ENCODE data around the gene GALC. TPM values are rescaled to one million over a fixed set of nuclear protein-coding genes. Genes with fewer than 3 reads are reported as not detected.

The GALC gene
- total and polyA plus RNA-seq, 9 of the 15 experiments (the other 6 are each of a cell fraction or from before 2014, with no cell fraction given): 1.6 to 15.0 (median 7.3) TPM

DNA sequence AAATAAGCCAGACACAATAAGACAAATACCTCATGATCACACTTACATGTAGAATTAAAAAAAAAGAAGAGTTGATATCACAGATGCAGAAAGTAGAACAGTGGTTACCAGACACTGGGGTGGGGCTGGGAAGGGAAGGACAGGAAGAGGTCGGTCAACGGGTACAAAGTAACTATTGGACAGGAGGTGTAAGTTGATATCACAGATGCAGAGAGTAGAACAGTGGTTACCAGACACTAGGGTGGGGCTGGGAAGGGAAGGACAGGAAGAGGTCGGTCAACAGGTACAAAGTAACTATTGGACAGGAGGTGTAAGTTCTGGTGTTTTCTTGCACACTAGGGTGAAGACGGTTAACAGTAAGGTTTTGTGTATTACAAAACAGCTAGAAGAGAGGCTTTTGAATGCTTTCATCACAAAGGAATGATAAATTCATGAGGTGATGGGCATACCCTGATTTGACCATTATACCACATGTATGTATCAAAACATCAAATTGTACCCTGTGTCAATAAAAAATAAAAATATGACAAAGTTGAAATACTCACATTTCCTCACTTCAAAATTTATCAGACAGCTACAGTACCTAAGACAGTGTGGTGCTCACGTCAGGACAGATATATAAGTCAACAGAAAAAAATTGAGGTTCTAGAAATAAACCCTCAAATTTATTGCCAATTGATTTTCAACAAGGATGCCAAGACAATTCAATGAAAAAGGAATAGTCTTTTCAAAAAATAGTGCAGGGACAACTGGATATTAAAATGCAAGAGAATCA is 32.8 kb downstream of the GALC start:
- Histone ChIP-seq H3K9me1 (ENCODE audit: control insufficient read depth, insufficient read depth, low read length) (no peaks in the 10 kb centered on the region), H3K9me3 (replicated peaks; ENCODE audit: control insufficient read depth, insufficient read depth, low read depth, low read length) (no peaks in the 10 kb centered on the region), H3K79me2 (ENCODE audit: control insufficient read depth, insufficient read depth, low read length) (no peaks in the 10 kb centered on the region), H3K4me1 (replicated peaks in 1 of 2; ENCODE audit: control insufficient read depth in 2 of 2, insufficient read depth in 2 of 2, low read length in 2 of 2) (no peaks in the 10 kb centered on the region), H3K36me3 (ENCODE audit: control insufficient read depth, insufficient read depth, low read length) (0 out of 3 replicates have a peak, but pooled peaks cover 3% of the 10 kb centered on the region), H3K4me2 (ENCODE audit: insufficient read depth, low read length) (no peak overlapping the region), H4K20me1 (replicated peaks; ENCODE audit: control insufficient read depth, insufficient read depth, low read length) (no peaks in the 10 kb centered on the region), H3K27ac (ENCODE audit: extremely low read depth, low read depth, low read length) (no peak overlapping the region), H3K4me3 (no peak overlapping the region), H3K27me3 (ENCODE audit: control insufficient read depth in 2 of 2, insufficient read depth in 2 of 2, low read length in 2 of 2) (no peaks in the 10 kb centered on the region), H3K9ac (ENCODE audit: insufficient read depth in 1 of 2, low read depth in 2 of 2, low read length in 2 of 2) (no peak overlapping the region), H2AFZ (ENCODE audit: low read depth, low read length) (no peak overlapping the region)
- ChIA-PET CTCF (ENCODE audit: low intra/inter-chr PET ratio) (no interaction called here), POLR2A (no interaction called here)
- in situ Hi-C loops (cut with MboI) (no loop called here), intact Hi-C loops (cut with micrococcal nuclease) (no loop called here)
- ATAC-seq (no peak), FAIRE-seq (no peak), DNase-seq (ENCODE audit: extremely low read depth in 1 of 4, low spot score in 3 of 4) (no peak)
- 55% methylated on average over 5 of the region's 5 CpGs for WGBS (ENCODE audit: insufficient coverage, low coverage, missing lambda C conversion rate)
- BruUV-seq (replicated peaks): no TSS peak
- TF ChIP-seq, protein P1, sequence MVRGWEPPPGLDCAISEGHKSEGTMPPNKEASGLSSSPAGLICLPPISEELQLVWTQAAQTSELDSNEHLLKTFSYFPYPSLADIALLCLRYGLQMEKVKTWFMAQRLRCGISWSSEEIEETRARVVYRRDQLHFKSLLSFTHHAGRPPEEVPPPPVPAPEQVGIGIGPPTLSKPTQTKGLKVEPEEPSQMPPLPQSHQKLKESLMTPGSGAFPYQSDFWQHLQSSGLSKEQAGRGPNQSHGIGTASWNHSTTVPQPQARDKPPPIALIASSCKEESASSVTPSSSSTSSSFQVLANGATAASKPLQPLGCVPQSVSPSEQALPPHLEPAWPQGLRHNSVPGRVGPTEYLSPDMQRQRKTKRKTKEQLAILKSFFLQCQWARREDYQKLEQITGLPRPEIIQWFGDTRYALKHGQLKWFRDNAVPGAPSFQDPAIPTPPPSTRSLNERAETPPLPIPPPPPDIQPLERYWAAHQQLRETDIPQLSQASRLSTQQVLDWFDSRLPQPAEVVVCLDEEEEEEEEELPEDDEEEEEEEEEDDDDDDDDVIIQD (CRISPR knock-in tag; IDR thresholded peaks at IDR 0.05): no peak
- no peak for TF ChIP-seq MTA3 (IDR thresholded peaks at IDR 0.05; ENCODE audit: borderline replicate concordance)
- no peak for TF ChIP-seq HEY1 (CRISPR knock-in tag; IDR thresholded peaks at IDR 0.05; ENCODE audit: borderline replicate concordance)
- no peak for TF ChIP-seq CHD2 (IDR thresholded peaks at IDR 0.05; ENCODE audit: low read depth, low read length)
- TF ChIP-seq CHD4 (IDR thresholded peaks at IDR 0.05; ENCODE audit: insufficient read depth, insufficient replicate concordance, low read depth, low read length, poor library complexity, severe bottlenecking): no peak
- TF ChIP-seq, protein P2, sequence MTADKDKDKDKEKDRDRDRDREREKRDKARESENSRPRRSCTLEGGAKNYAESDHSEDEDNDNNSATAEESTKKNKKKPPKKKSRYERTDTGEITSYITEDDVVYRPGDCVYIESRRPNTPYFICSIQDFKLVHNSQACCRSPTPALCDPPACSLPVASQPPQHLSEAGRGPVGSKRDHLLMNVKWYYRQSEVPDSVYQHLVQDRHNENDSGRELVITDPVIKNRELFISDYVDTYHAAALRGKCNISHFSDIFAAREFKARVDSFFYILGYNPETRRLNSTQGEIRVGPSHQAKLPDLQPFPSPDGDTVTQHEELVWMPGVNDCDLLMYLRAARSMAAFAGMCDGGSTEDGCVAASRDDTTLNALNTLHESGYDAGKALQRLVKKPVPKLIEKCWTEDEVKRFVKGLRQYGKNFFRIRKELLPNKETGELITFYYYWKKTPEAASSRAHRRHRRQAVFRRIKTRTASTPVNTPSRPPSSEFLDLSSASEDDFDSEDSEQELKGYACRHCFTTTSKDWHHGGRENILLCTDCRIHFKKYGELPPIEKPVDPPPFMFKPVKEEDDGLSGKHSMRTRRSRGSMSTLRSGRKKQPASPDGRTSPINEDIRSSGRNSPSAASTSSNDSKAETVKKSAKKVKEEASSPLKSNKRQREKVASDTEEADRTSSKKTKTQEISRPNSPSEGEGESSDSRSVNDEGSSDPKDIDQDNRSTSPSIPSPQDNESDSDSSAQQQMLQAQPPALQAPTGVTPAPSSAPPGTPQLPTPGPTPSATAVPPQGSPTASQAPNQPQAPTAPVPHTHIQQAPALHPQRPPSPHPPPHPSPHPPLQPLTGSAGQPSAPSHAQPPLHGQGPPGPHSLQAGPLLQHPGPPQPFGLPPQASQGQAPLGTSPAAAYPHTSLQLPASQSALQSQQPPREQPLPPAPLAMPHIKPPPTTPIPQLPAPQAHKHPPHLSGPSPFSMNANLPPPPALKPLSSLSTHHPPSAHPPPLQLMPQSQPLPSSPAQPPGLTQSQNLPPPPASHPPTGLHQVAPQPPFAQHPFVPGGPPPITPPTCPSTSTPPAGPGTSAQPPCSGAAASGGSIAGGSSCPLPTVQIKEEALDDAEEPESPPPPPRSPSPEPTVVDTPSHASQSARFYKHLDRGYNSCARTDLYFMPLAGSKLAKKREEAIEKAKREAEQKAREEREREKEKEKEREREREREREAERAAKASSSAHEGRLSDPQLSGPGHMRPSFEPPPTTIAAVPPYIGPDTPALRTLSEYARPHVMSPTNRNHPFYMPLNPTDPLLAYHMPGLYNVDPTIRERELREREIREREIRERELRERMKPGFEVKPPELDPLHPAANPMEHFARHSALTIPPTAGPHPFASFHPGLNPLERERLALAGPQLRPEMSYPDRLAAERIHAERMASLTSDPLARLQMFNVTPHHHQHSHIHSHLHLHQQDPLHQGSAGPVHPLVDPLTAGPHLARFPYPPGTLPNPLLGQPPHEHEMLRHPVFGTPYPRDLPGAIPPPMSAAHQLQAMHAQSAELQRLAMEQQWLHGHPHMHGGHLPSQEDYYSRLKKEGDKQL (CRISPR knock-in tag; IDR thresholded peaks at IDR 0.05; ENCODE audit: borderline replicate concordance): no peak
- no peak for TF ChIP-seq MYBL2 (IDR thresholded peaks at IDR 0.05; ENCODE audit: low read depth)
- no peak for TF ChIP-seq MYBL2 (CRISPR knock-in tag; IDR thresholded peaks at IDR 0.05; ENCODE audit: borderline replicate concordance)
- no peak for TF ChIP-seq OTX1 (CRISPR knock-in tag; IDR thresholded peaks at IDR 0.05)
- TF ChIP-seq PYGO2 (tag; IDR thresholded peaks at IDR 0.05): no peak
- TF ChIP-seq, protein P3, sequence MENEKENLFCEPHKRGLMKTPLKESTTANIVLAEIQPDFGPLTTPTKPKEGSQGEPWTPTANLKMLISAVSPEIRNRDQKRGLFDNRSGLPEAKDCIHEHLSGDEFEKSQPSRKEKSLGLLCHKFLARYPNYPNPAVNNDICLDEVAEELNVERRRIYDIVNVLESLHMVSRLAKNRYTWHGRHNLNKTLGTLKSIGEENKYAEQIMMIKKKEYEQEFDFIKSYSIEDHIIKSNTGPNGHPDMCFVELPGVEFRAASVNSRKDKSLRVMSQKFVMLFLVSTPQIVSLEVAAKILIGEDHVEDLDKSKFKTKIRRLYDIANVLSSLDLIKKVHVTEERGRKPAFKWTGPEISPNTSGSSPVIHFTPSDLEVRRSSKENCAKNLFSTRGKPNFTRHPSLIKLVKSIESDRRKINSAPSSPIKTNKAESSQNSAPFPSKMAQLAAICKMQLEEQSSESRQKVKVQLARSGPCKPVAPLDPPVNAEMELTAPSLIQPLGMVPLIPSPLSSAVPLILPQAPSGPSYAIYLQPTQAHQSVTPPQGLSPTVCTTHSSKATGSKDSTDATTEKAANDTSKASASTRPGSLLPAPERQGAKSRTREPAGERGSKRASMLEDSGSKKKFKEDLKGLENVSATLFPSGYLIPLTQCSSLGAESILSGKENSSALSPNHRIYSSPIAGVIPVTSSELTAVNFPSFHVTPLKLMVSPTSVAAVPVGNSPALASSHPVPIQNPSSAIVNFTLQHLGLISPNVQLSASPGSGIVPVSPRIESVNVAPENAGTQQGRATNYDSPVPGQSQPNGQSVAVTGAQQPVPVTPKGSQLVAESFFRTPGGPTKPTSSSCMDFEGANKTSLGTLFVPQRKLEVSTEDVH (IDR thresholded peaks at IDR 0.05; ENCODE audit: low read depth, partially characterized antibody): no peak
